T-helper 2 cell treated with Interferon-gamma antibody and Interleukin-4, amounts not matched to agents 5 μg/mL and 100 μg/mL, for 36 hours (primary cell): ENCODE data around the gene EXOC4.

Experiments used
- DNase-seq: peaks from one replicate; pipeline ENCODE4 v3.0.0; 2021; ENCODE audit warnings: low spot score
- H3K27ac Mint-ChIP-seq: one replicate; pipeline ENCODE4 v1.8.0; 2021; ENCODE audit warnings: mild to moderate bottlenecking, mixed read lengths
- H3K27me3 Mint-ChIP-seq: one replicate; pipeline ENCODE4 v1.8.0; 2021; ENCODE audit warnings: low read depth, mixed read lengths
- H3K36me3 Mint-ChIP-seq: one replicate; pipeline ENCODE4 v1.8.0; 2021; ENCODE audit warnings: low read depth, mixed read lengths
- H3K4me1 Mint-ChIP-seq: one replicate; pipeline ENCODE4 v1.8.0; 2021; ENCODE audit warnings: low read depth, mixed read lengths
- H3K4me3 Mint-ChIP-seq: one replicate; pipeline ENCODE4 v1.8.0; 2022; ENCODE audit warnings: mild to moderate bottlenecking, moderate library complexity, mixed read lengths
- H3K9me3 Mint-ChIP-seq: one replicate; pipeline ENCODE4 v1.8.0; 2021; ENCODE audit warnings: mixed read lengths

The EXOC4 gene

GRCh38 chr7:133714654-133715053 is 461.8 kb downstream of the EXOC4 start:
- no peak for DNase-seq
- H3K36me3 Mint-ChIP-seq, result no peaks in the 10 kb centered on the region
- no peaks in the 10 kb centered on the region for H3K9me3 Mint-ChIP-seq
- H3K27me3 Mint-ChIP-seq, result no peaks in the 10 kb centered on the region
- H3K4me1 Mint-ChIP-seq, result peaks cover 2% of the 10 kb centered on the region
- H3K4me3 Mint-ChIP-seq, result no peak overlapping the region
- H3K27ac Mint-ChIP-seq, result no peak overlapping the region

GRCh38 chr7:133718131-133718530 is 465.3 kb downstream of the EXOC4 start:
- H3K9me3 Mint-ChIP-seq, result no peaks in the 10 kb centered on the region
- DNase-seq, result no peak
- no peaks in the 10 kb centered on the region for H3K36me3 Mint-ChIP-seq
- no peaks in the 10 kb centered on the region for H3K27me3 Mint-ChIP-seq
- H3K4me3 Mint-ChIP-seq, result no peak overlapping the region
- no peaks in the 10 kb centered on the region for H3K4me1 Mint-ChIP-seq
- no peak overlapping the region for H3K27ac Mint-ChIP-seq

GRCh38 chr7:133723044-133723443 is 470.2 kb downstream of the EXOC4 start:
- no peaks in the 10 kb centered on the region for H3K9me3 Mint-ChIP-seq
- H3K4me1 Mint-ChIP-seq, result no peaks in the 10 kb centered on the region
- no peaks in the 10 kb centered on the region for H3K27me3 Mint-ChIP-seq
- H3K4me3 Mint-ChIP-seq, result no peak overlapping the region
- no peak overlapping the region for H3K27ac Mint-ChIP-seq
- no peak for DNase-seq
- H3K36me3 Mint-ChIP-seq, result no peaks in the 10 kb centered on the region

GRCh38 chr7:133724148-133724547 is 471.3 kb downstream of the EXOC4 start:
- Mint-ChIP-seq H3K27ac (no peak overlapping the region), H3K27me3 (no peaks in the 10 kb centered on the region), H3K9me3 (no peaks in the 10 kb centered on the region), H3K4me1 (no peaks in the 10 kb centered on the region), H3K4me3 (no peak overlapping the region), H3K36me3 (no peaks in the 10 kb centered on the region)
- no peak for DNase-seq

- Mint-ChIP-seq H3K36me3 (no peaks in the 10 kb centered on the region), H3K27me3 (no peaks in the 10 kb centered on the region), H3K4me1 (no peaks in the 10 kb centered on the region), H3K4me3 (no peak overlapping the region), H3K9me3 (no peaks in the 10 kb centered on the region), H3K27ac (no peak overlapping the region)
- DNase-seq, result no peak
Observed at GRCh38 chr7:133724694-133725093, 471.8 kb downstream of the EXOC4 start.

- H3K27me3 Mint-ChIP-seq, result no peaks in the 10 kb centered on the region
- no peak overlapping the region for H3K27ac Mint-ChIP-seq
- H3K4me1 Mint-ChIP-seq, result no peaks in the 10 kb centered on the region
- no peaks in the 10 kb centered on the region for H3K9me3 Mint-ChIP-seq
- H3K36me3 Mint-ChIP-seq, result no peaks in the 10 kb centered on the region
- no peak overlapping the region for H3K4me3 Mint-ChIP-seq
- DNase-seq, result no peak
Observed at GRCh38 chr7:133727476-133728214, 474.8 kb downstream of the EXOC4 start.

GRCh38 chr7:133730360-133730759 is 477.5 kb downstream of the EXOC4 start:
- Mint-ChIP-seq H3K9me3 (no peaks in the 10 kb centered on the region), H3K27ac (no peak overlapping the region), H3K27me3 (no peaks in the 10 kb centered on the region), H3K4me3 (no peak overlapping the region), H3K4me1 (no peaks in the 10 kb centered on the region), H3K36me3 (no peaks in the 10 kb centered on the region)
- no peak for DNase-seq

- H3K36me3 Mint-ChIP-seq, result no peaks in the 10 kb centered on the region
- no peaks in the 10 kb centered on the region for H3K27me3 Mint-ChIP-seq
- DNase-seq, result no peak
- H3K4me3 Mint-ChIP-seq, result no peak overlapping the region
- H3K9me3 Mint-ChIP-seq, result no peaks in the 10 kb centered on the region
- H3K27ac Mint-ChIP-seq, result no peak overlapping the region
- peaks cover 6% of the 10 kb centered on the region for H3K4me1 Mint-ChIP-seq
Observed at GRCh38 chr7:133733401-133733800, 480.5 kb downstream of the EXOC4 start.

GRCh38 chr7:133735222-133735621 is 482.3 kb downstream of the EXOC4 start:
- H3K36me3 Mint-ChIP-seq, result no peaks in the 10 kb centered on the region
- H3K9me3 Mint-ChIP-seq, result no peaks in the 10 kb centered on the region
- no peak for DNase-seq
- H3K4me3 Mint-ChIP-seq, result no peak overlapping the region
- H3K27ac Mint-ChIP-seq, result no peak overlapping the region
- peaks cover 6% of the 10 kb centered on the region for H3K4me1 Mint-ChIP-seq
- no peaks in the 10 kb centered on the region for H3K27me3 Mint-ChIP-seq

- no peaks in the 10 kb centered on the region for H3K36me3 Mint-ChIP-seq
- DNase-seq, result no peak
- no peak overlapping the region for H3K27ac Mint-ChIP-seq
- H3K4me1 Mint-ChIP-seq, result peaks cover 13% of the 10 kb centered on the region
- no peaks in the 10 kb centered on the region for H3K27me3 Mint-ChIP-seq
- no peak overlapping the region for H3K4me3 Mint-ChIP-seq
- H3K9me3 Mint-ChIP-seq, result no peaks in the 10 kb centered on the region
Observed at GRCh38 chr7:133739817-133740216, 486.9 kb downstream of the EXOC4 start.

- H3K9me3 Mint-ChIP-seq, result no peaks in the 10 kb centered on the region
- no peaks in the 10 kb centered on the region for H3K36me3 Mint-ChIP-seq
- H3K27ac Mint-ChIP-seq, result no peak overlapping the region
- no peak for DNase-seq
- no peaks in the 10 kb centered on the region for H3K27me3 Mint-ChIP-seq
- H3K4me1 Mint-ChIP-seq, result peaks cover 12% of the 10 kb centered on the region
- no peak overlapping the region for H3K4me3 Mint-ChIP-seq
Observed at GRCh38 chr7:133741078-133741477, 488.2 kb downstream of the EXOC4 start.

- no peaks in the 10 kb centered on the region for H3K36me3 Mint-ChIP-seq
- no peak overlapping the region for H3K4me3 Mint-ChIP-seq
- H3K9me3 Mint-ChIP-seq, result no peaks in the 10 kb centered on the region
- no peak for DNase-seq
- no peak overlapping the region for H3K27ac Mint-ChIP-seq
- peaks cover 12% of the 10 kb centered on the region for H3K4me1 Mint-ChIP-seq
- H3K27me3 Mint-ChIP-seq, result no peaks in the 10 kb centered on the region
Observed at GRCh38 chr7:133741703-133742102, 488.8 kb downstream of the EXOC4 start.

- H3K36me3 Mint-ChIP-seq, result no peaks in the 10 kb centered on the region
- no peak for DNase-seq
- no peak overlapping the region for H3K4me3 Mint-ChIP-seq
- no peaks in the 10 kb centered on the region for H3K27me3 Mint-ChIP-seq
- peaks cover 9% of the 10 kb centered on the region for H3K4me1 Mint-ChIP-seq
- H3K9me3 Mint-ChIP-seq, result no peaks in the 10 kb centered on the region
- H3K27ac Mint-ChIP-seq, result no peak overlapping the region
Observed at GRCh38 chr7:133742709-133743538, 490.0 kb downstream of the EXOC4 start.

- no peak for DNase-seq
- H3K4me1 Mint-ChIP-seq, result peaks cover 8% of the 10 kb centered on the region
- no peaks in the 10 kb centered on the region for H3K9me3 Mint-ChIP-seq
- no peaks in the 10 kb centered on the region for H3K27me3 Mint-ChIP-seq
- H3K27ac Mint-ChIP-seq, result no peak overlapping the region
- no peak overlapping the region for H3K4me3 Mint-ChIP-seq
- no peaks in the 10 kb centered on the region for H3K36me3 Mint-ChIP-seq
Observed at GRCh38 chr7:133744451-133744850, 491.6 kb downstream of the EXOC4 start.
